Liver (tissue), 9 donors: ENCODE measurements around the gene CLEC16A. TPM values are rescaled to one million over a fixed set of nuclear protein-coding genes. Genes with fewer than 3 reads are reported as not detected.

Source experiments
- DNase-seq: peaks from one replicate; pipeline ENCODE4 v3.0.0-alpha.2; 2017; ENCODE audit warnings: low spot score
- H3K27ac ChIP-seq, 2 donors: one replicate each; pipeline ENCODE4 v1.7.0; 2013; ENCODE audit warnings: inconsistent platforms in 2 of 2, low read length in 2 of 2, control low read depth in 1 of 2, low read depth in 1 of 2, mild to moderate bottlenecking in 1 of 2
- H3K27me3 ChIP-seq, 4 donors: one replicate each; pipeline versions ENCODE4 v1.6.1 to v1.7.0; 2013; ENCODE audit warnings: low read length in 3 of 4, inconsistent platforms in 1 of 4, mild to moderate bottlenecking in 1 of 4, moderate library complexity in 1 of 4; ENCODE audit not compliant: control insufficient read depth in 4 of 4, insufficient read depth in 4 of 4
- H3K36me3 ChIP-seq, 4 donors: one replicate each; pipeline versions ENCODE4 v1.6.1 to v1.7.0; 2013; ENCODE audit warnings: low read length in 3 of 4, mild to moderate bottlenecking in 3 of 4, low read depth in 1 of 4, moderate library complexity in 1 of 4; ENCODE audit not compliant: control insufficient read depth in 4 of 4, insufficient read depth in 3 of 4
- H3K4me1 ChIP-seq, 4 donors: one replicate each; pipeline versions ENCODE4 v1.6.1 to v1.7.0; 2013; ENCODE audit warnings: low read length in 3 of 4, mild to moderate bottlenecking in 3 of 4, moderate library complexity in 1 of 4; ENCODE audit not compliant: control insufficient read depth in 4 of 4, insufficient read depth in 4 of 4
- H3K4me3 ChIP-seq, 3 donors: one replicate each; pipeline versions ENCODE4 v1.6.1 to v1.7.0; 2013; ENCODE audit warnings: low read length in 3 of 3, control low read depth in 1 of 3, low read depth in 1 of 3, mild to moderate bottlenecking in 1 of 3
- H3K9ac ChIP-seq, 2 donors: one replicate each; pipeline ENCODE4 v1.7.0; 2013; ENCODE audit warnings: low read length in 2 of 2, mild to moderate bottlenecking in 2 of 2, moderate library complexity in 2 of 2, control low read depth in 1 of 2, low read depth in 1 of 2
- H3K9me3 ChIP-seq, 4 donors: one replicate each; pipeline versions ENCODE4 v1.6.1 to v1.7.0; 2013; ENCODE audit warnings: low read length in 3 of 4; ENCODE audit not compliant: control insufficient read depth in 4 of 4
- FOXA1 ChIP-seq: IDR thresholded peaks from 2 replicates; pipeline ENCODE4 v1.6.1; 2016; ENCODE audit warnings: antibody characterized with exemption
- FOXA2 ChIP-seq: IDR thresholded peaks from 2 replicates; pipeline ENCODE4 v1.6.1; 2016; ENCODE audit warnings: antibody characterized with exemption
- HNF4A ChIP-seq, 2 donors: conservative IDR thresholded peaks; 2 replicates each; pipeline ENCODE4 v1.6.1; 2016; ENCODE audit warnings: antibody characterized with exemption in 2 of 2, mild to moderate bottlenecking in 2 of 2
- HNF4G ChIP-seq: IDR thresholded peaks from 2 replicates; pipeline ENCODE4 v1.6.1; 2016; ENCODE audit warnings: antibody characterized with exemption
- JUND ChIP-seq, 2 donors: IDR thresholded peaks; 2 replicates each; pipeline ENCODE4 v1.6.1; 2016; ENCODE audit warnings: antibody characterized with exemption in 2 of 2
- RAD21 ChIP-seq, 2 donors: IDR thresholded peaks; 2 replicates each; pipeline ENCODE4 v1.6.1; 2016; ENCODE audit warnings: antibody characterized with exemption in 2 of 2, mild to moderate bottlenecking in 2 of 2
- RXRA ChIP-seq, 2 donors: IDR thresholded peaks; 2 replicates each; pipeline ENCODE4 v1.6.1; 2017 to 2018; ENCODE audit warnings: antibody characterized with exemption in 2 of 2, mild to moderate bottlenecking in 1 of 2
- SP1 ChIP-seq: IDR thresholded peaks from 2 replicates; pipeline ENCODE4 v1.6.1; 2018; ENCODE audit warnings: antibody characterized with exemption, mild to moderate bottlenecking
- TAF1 ChIP-seq: conservative IDR thresholded peaks from 2 replicates; pipeline ENCODE4 v1.6.1; 2016; ENCODE audit warnings: antibody characterized with exemption, mild to moderate bottlenecking
- YY1 ChIP-seq: IDR thresholded peaks from 2 replicates; pipeline ENCODE4 v1.6.1; 2016; ENCODE audit warnings: antibody characterized with exemption, mild to moderate bottlenecking
- ZBTB33 ChIP-seq: IDR thresholded peaks from 2 replicates; pipeline ENCODE4 v1.6.1; 2016; ENCODE audit warnings: antibody characterized with exemption
- WGBS: extraction: QIAGEN DNeasy Blood & Tissue Kit; methylation state at CpG from one replicate; pipeline ENCODE4 v1.1.7; 2013; 5-methylcytosine and 5-hydroxymethylcytosine counted together
- polyA plus RNA-seq, 2 donors: library from polyadenylated mRNA; stranded (reverse) in 1 of 2; unstranded in 1 of 2; fragments of 200-250 nt in 1 of 2; fragments of >200 nt in 1 of 2; fragmentation: Nextera tagmentation in 1 of 2; extraction: Ambion mirVana in 1 of 2; gene quantifications; one replicate each; pipeline versions ENCODE4 v1.2.1 to v1.2.3, GENCODE V29; 2013 to 2015
- total RNA-seq, 2 donors: library from RNA; depleted of rRNA; stranded (reverse); fragments of >200 nt; gene quantifications; one replicate each; pipeline ENCODE4 v1.2.3, GENCODE V29; 2014
- TF ChIP-seq, protein P1 (sequence below): IDR thresholded peaks from 2 replicates; pipeline ENCODE4 v1.6.1; 2016; ENCODE audit warnings: antibody characterized with exemption
- TF ChIP-seq, protein P2 (sequence below): IDR thresholded peaks from 2 replicates; pipeline ENCODE4 v1.6.1; 2016; ENCODE audit warnings: antibody characterized with exemption
- donor health status: healthy.
- donor health status: healthy.
- donor health status: healthy.
- donor health status: healthy.
- donor health status: healthy.

CLEC16A gene
- total and polyA plus RNA-seq, 4 donors: 9.7 to 23.0 (median 17.4) TPM

DNA sequence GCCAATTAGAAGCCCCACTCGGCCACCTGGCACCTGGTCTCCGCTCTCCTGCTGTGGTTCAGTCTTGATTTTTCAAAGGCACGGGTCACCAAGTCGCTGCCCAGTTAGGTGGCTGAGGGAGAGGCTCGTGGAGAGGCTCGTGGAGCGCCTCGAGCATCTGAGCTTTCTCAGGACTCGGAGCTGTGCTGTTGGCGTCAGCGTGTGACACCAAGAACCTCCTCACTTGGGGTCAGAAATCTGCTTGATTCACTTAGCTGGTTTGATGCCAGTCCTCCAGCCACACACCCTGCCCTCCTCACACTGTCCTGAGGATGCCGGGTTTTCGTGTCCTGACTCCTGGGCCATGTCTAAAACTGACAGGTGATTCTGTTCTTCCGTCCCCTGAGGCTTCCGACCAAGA lies 229.1 kb downstream of the CLEC16A start:
- Histone ChIP-seq H3K36me3 (peaks cover 0 to 14% (median 0%) of the 10 kb centered on the region in 4 donors), H3K4me3 (no peak overlapping the region), H3K27ac (no peak overlapping the region), H3K4me1 (no peaks in the 10 kb centered on the region), H3K9me3 (no peaks in the 10 kb centered on the region), H3K27me3 (no peaks in the 10 kb centered on the region), H3K9ac (no peak overlapping the region)
- 97% methylated on average over 15 of the region's 15 CpGs for whole genome bisulfite sequencing
- no peak for DNase-seq
- no peak for TF ChIP-seq JUND (IDR thresholded peaks at IDR 0.05)

- Histone ChIP-seq H3K9ac (no peak overlapping the region), H3K4me3 (no peak overlapping the region), H3K9me3 (no peaks in the 10 kb centered on the region), H3K27ac (no peak overlapping the region), H3K36me3 (peaks cover 0 to 16% (median 0%) of the 10 kb centered on the region in 4 donors), H3K4me1 (no peaks in the 10 kb centered on the region), H3K27me3 (no peaks in the 10 kb centered on the region)
- WGBS: 97% methylated on average over 26 of the region's 26 CpGs
- TF ChIP-seq, protein P1, sequence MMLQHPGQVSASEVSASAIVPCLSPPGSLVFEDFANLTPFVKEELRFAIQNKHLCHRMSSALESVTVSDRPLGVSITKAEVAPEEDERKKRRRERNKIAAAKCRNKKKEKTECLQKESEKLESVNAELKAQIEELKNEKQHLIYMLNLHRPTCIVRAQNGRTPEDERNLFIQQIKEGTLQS: no peak
- TF ChIP-seq FOXA2 (no peak), FOXA1 (no peak), HNF4A (conservative IDR thresholded peaks at IDR 0.05) (no peak), YY1 (no peak), ZBTB33 (no peak), RXRA (IDR thresholded peaks at IDR 0.05) (no peak), JUND (IDR thresholded peaks at IDR 0.05) (no peak), TAF1 (no peak), HNF4G (no peak), RAD21 (IDR thresholded peaks at IDR 0.05) (no peak), SP1 (no peak)
- TF ChIP-seq, protein P2, sequence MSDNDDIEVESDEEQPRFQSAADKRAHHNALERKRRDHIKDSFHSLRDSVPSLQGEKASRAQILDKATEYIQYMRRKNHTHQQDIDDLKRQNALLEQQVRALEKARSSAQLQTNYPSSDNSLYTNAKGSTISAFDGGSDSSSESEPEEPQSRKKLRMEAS: no peak
- no peak for DNase-seq
These were observed 229.8 kb downstream of the CLEC16A start for GRCh38 chr16:11174141-11174540.

DNA sequence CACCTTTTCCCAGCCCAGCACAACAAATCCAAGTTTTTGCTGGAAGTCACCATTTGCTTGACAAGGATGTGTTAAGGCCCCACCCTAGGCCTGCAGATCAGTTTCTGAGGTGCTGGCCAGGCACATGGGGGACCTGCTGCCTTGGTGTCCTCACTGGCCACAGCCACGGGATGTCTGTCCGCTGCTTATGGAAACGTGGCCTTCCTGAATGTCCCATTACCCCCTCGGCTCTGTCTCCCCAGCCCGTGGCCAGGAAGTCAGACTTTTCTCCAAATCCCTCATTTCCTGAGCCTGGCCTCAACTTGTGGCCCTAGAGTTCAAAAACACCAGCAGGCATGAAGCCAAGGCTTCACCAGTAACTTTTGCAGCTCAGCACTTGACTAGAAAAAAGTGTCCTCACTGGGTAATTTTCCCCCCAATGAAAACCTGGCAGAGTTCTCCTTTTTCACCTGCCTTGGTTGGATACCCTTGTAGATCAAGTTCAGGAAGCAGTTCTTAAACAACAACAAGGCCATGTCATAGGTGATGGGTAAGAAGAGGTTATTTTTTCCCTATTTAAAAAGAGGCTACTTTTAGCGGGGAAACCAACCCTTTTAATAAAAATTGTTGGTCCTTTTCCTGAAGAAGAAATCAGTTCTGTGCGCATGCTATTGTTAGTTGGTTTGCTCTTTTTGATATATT lies 230.9 kb downstream of the CLEC16A start:
- Histone ChIP-seq H3K4me1 (no peaks in the 10 kb centered on the region), H3K27ac (peak overlapping the region in 1 of 2 donors; percentile 3), H3K4me3 (no peak overlapping the region), H3K36me3 (peaks cover 0 to 20% (median 2%) of the 10 kb centered on the region in 4 donors), H3K9ac (no peak overlapping the region), H3K9me3 (no peaks in the 10 kb centered on the region), H3K27me3 (no peaks in the 10 kb centered on the region)
- no peak for DNase-seq
- 82% methylated on average over 7 of the region's 7 CpGs for WGBS
- TF ChIP-seq RAD21 (IDR thresholded peaks at IDR 0.05): peak in 1 of 2 donors; percentile 7
- no peak for TF ChIP-seq TAF1
- no peak for TF ChIP-seq YY1
- TF ChIP-seq ZBTB33: no peak
